GM12878 (cell line): Measurements from ENCODE around the gene LRRC70. TPM values are rescaled to one million over a fixed set of nuclear protein-coding genes. Genes with fewer than 3 reads are reported as not detected.

Source experiments
- ATF3 ChIP-seq: IDR thresholded peaks from 2 replicates; pipeline ENCODE4 v1.6.1; 2011; ENCODE audit warnings: low read depth, mild to moderate bottlenecking, low read length, moderate library complexity, borderline replicate concordance; ENCODE audit errors: extremely low read depth
- BCL11A ChIP-seq: IDR thresholded peaks from 2 replicates; pipeline ENCODE4 v1.6.1; 2011; ENCODE audit warnings: low read depth, low read length
- BCL3 ChIP-seq: IDR thresholded peaks from 2 replicates; pipeline ENCODE4 v1.6.1; 2011; ENCODE audit warnings: borderline replicate concordance, low read depth, mild to moderate bottlenecking, moderate library complexity, low read length; ENCODE audit not compliant: insufficient read depth, poor library complexity, severe bottlenecking
- EP300 ChIP-seq, 2 experiments: fragments of 150-350 bp in 1 of 2; IDR thresholded peaks; 2 replicates each; pipeline ENCODE4 v1.6.1; 2011 to 2012; ENCODE audit warnings: low read depth in 2 of 2, low read length in 2 of 2, borderline replicate concordance in 1 of 2, improper control_type of control experiment in 1 of 2, inconsistent platforms in 1 of 2; ENCODE audit not compliant: control insufficient read depth in 1 of 2
- ETV6 ChIP-seq, 2 experiments: fragments of 450-650 bp in 1 of 2; IDR thresholded peaks in 1 of 2; conservative IDR thresholded peaks in 1 of 2; 2 replicates each; pipeline ENCODE4 v1.6.1; 2014; ENCODE audit warnings: antibody characterized with exemption in 1 of 2, borderline replicate concordance in 1 of 2, low read depth in 1 of 2, mild to moderate bottlenecking in 1 of 2, moderate library complexity in 1 of 2
- IRF5 ChIP-seq: fragments of 450-650 bp; IDR thresholded peaks from 2 replicates; pipeline ENCODE4 v1.6.1; 2017; ENCODE audit warnings: borderline replicate concordance
- KAT2A ChIP-seq: conservative IDR thresholded peaks from 2 replicates; pipeline ENCODE4 v1.6.1; 2011; ENCODE audit warnings: low read depth, low read length; ENCODE audit not compliant: control insufficient read depth
- RCOR1 ChIP-seq: conservative IDR thresholded peaks from 2 replicates; pipeline ENCODE4 v1.6.1; 2012; ENCODE audit warnings: low read depth, low read length, improper control_type of control experiment
- SRF ChIP-seq, 2 experiments: IDR thresholded peaks; 2 replicates each; pipeline ENCODE4 v1.6.1; 2011; ENCODE audit warnings: low read depth in 2 of 2, low read length in 2 of 2, mild to moderate bottlenecking in 1 of 2, moderate library complexity in 1 of 2
- TBL1XR1 ChIP-seq: IDR thresholded peaks from 2 replicates; pipeline ENCODE4 v1.6.1; 2012; ENCODE audit warnings: low read depth, low read length, improper control_type of control experiment
- TCF3 ChIP-seq: IDR thresholded peaks from 2 replicates; pipeline ENCODE4 v1.6.1; 2012; ENCODE audit warnings: low read depth, mild to moderate bottlenecking, low read length, borderline replicate concordance; ENCODE audit not compliant: insufficient read depth
- YBX1 ChIP-seq: fragments of 450-650 bp; IDR thresholded peaks from 2 replicates; pipeline ENCODE4 v1.6.1; 2016; ENCODE audit warnings: antibody characterized with exemption
- ZNF217 ChIP-seq: fragments of 450-650 bp; IDR thresholded peaks from 2 replicates; pipeline ENCODE4 v1.6.1; 2017; ENCODE audit warnings: antibody characterized with exemption, mild to moderate bottlenecking
- polyA plus RNA-seq, 11 experiments: library from polyadenylated mRNA; depleted of rRNA in 4 of 11; unstranded in 6 of 11; stranded (reverse) in 5 of 11; fragments of >200 nt; fragmentation: Nextera tagmentation in 4 of 11; fragmentation: Illumina TruSeq in 1 of 11; extraction: Ambion mirVana in 4 of 11; extraction: Trizol in 1 of 11; gene quantifications; 1 replicate in 1 of 11; 2 replicates in 10 of 11; pipeline versions ENCODE4 v1.2.1 to v1.2.3, GENCODE V29; 2011 to 2016; ENCODE audit warnings: inconsistent platforms in 2 of 11, missing spikeins in 2 of 11, low read depth in 1 of 11
- total RNA-seq, 4 experiments: library from RNA; depleted of rRNA in 3 of 4; stranded (reverse); fragments of >200 nt in 3 of 4; fragmentation: Illumina TruSeq in 1 of 4; extraction: Trizol in 1 of 4; gene quantifications; 2 replicates each; pipeline versions ENCODE4 v1.2.1 to v1.2.3, GENCODE V29; 2013 to 2021

LRRC70 gene
- total and polyA plus RNA-seq, 10 of the 15 experiments (the other 5 are each of a cell fraction or from before 2014, with no cell fraction given) = 0.35 to 1.5 (median 0.84) TPM

- no peak for TF ChIP-seq TCF3
- no peak for TF ChIP-seq KAT2A
- TF ChIP-seq SRF (IDR thresholded peaks at IDR 0.05; ENCODE audit: low read depth in 2 of 2, low read length in 2 of 2) = no peak
- no peak for TF ChIP-seq BCL3
- no peak for TF ChIP-seq BCL11A
- TF ChIP-seq ZNF217 = no peak
- no peak for TF ChIP-seq ETV6 (conservative IDR thresholded peaks at IDR 0.05 in 1 of 2, IDR thresholded peaks at IDR 0.05 in 1 of 2; ENCODE audit: borderline replicate concordance in 1 of 2, low read depth in 1 of 2)
- TF ChIP-seq EP300 (IDR thresholded peaks at IDR 0.05; ENCODE audit: borderline replicate concordance in 1 of 2, control insufficient read depth in 1 of 2, low read depth in 2 of 2, low read length in 2 of 2) = no peak
- TF ChIP-seq IRF5 = no peak
- no peak for TF ChIP-seq RCOR1
- no peak for TF ChIP-seq TBL1XR1
- TF ChIP-seq ATF3 = no peak
- no peak for TF ChIP-seq YBX1
These were observed 35.9 kb upstream of the LRRC70 start (continued) for GRCh38 chr5:62542720-62543119.
